OCI-LY1 (cell line): ENCODE data around the gene LBX2.

Source experiments
- EZH2 ChIP-seq: fragments of 200-600 bp; sonication (generic), shearing (Covaris generic); IDR thresholded peaks from 2 replicates; pipeline ENCODE4 v1.8.0; 2017; ENCODE audit warnings: borderline replicate concordance, mixed run types, mild to moderate bottlenecking, antibody characterized with exemption, low read length, moderate library complexity, mixed read lengths
- TF ChIP-seq, protein P1 (sequence below): fragments of 200-600 bp; sonication (generic), shearing (Covaris generic); IDR thresholded peaks from 2 replicates; pipeline ENCODE4 v1.5.1; 2017; ENCODE audit warnings: mild to moderate bottlenecking, antibody characterized with exemption, low read length, moderate library complexity, mixed read lengths

DNA sequence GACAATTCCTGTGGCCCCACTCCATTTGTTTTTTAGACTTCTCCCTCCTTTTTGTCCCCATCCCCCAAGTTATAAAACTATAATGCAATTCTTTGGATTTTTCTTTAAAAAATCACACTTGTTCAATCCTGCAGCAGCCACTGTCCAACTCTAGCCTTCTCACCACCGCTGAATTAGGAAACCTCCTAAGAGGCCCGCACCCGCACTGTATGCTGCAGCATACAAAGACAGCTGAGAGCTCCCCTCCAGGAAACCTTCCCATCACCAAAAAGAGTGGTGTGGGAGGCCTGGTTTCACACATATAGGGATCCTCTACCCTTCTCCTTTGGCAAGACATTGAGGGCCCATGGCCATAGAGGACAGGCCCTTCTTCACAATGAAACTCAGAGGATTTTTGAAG lies 5.2 kb upstream of the LBX2 start:
- TF ChIP-seq, protein P1, sequence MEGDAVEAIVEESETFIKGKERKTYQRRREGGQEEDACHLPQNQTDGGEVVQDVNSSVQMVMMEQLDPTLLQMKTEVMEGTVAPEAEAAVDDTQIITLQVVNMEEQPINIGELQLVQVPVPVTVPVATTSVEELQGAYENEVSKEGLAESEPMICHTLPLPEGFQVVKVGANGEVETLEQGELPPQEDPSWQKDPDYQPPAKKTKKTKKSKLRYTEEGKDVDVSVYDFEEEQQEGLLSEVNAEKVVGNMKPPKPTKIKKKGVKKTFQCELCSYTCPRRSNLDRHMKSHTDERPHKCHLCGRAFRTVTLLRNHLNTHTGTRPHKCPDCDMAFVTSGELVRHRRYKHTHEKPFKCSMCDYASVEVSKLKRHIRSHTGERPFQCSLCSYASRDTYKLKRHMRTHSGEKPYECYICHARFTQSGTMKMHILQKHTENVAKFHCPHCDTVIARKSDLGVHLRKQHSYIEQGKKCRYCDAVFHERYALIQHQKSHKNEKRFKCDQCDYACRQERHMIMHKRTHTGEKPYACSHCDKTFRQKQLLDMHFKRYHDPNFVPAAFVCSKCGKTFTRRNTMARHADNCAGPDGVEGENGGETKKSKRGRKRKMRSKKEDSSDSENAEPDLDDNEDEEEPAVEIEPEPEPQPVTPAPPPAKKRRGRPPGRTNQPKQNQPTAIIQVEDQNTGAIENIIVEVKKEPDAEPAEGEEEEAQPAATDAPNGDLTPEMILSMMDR, result no peak
- no peak for TF ChIP-seq EZH2
